B cell (primary cell): ENCODE measurements around the gene PBX2.

Source experiments
- CTCF ChIP-seq: fragments of 200-600 bp; IDR thresholded peaks from one replicate; pipeline ENCODE4 v1.8.0; 2022; ENCODE audit warnings: antibody characterized with exemption, mild to moderate bottlenecking
- EZH2 ChIP-seq: IDR thresholded peaks from 2 replicates; pipeline ENCODE4 v1.6.1; 2012; ENCODE audit warnings: borderline replicate concordance, low read depth, mild to moderate bottlenecking, moderate library complexity, low read length; ENCODE audit not compliant: insufficient read depth, poor library complexity, severe bottlenecking

GRCh38 chr6:32177788-32178546 is 12.0 kb downstream of the PBX2 start, which contains the start of gene RNF5:
- TF ChIP-seq CTCF, result no peak
- no peak for TF ChIP-seq EZH2
